ENCODE measurements around the gene AHRR.

DNA sequence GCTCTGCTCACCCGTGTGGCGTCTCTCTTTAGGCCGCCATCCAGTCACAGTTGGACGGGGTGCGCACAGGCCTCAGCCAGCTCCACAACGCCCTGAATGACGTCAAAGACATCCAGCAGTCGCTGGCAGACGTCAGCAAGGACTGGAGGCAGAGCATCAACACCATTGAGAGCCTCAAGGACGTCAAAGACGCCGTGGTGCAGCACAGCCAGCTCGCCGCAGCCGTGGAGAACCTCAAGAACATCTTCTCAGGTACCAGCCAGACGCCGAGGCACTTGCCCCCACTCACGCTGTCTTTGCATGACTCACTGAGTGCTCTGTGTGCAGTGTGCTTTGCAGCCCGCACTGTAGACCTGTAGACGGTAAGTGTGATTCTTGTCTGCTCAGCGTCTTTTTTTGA is 126.0 kb downstream of the AHRR start:
- TF ChIP-seq, protein P1, sequence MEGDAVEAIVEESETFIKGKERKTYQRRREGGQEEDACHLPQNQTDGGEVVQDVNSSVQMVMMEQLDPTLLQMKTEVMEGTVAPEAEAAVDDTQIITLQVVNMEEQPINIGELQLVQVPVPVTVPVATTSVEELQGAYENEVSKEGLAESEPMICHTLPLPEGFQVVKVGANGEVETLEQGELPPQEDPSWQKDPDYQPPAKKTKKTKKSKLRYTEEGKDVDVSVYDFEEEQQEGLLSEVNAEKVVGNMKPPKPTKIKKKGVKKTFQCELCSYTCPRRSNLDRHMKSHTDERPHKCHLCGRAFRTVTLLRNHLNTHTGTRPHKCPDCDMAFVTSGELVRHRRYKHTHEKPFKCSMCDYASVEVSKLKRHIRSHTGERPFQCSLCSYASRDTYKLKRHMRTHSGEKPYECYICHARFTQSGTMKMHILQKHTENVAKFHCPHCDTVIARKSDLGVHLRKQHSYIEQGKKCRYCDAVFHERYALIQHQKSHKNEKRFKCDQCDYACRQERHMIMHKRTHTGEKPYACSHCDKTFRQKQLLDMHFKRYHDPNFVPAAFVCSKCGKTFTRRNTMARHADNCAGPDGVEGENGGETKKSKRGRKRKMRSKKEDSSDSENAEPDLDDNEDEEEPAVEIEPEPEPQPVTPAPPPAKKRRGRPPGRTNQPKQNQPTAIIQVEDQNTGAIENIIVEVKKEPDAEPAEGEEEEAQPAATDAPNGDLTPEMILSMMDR (IDR thresholded peaks at IDR 0.05; ENCODE audit: low read length), result no peak
- no peak for TF ChIP-seq EZH2 (IDR thresholded peaks at IDR 0.05; ENCODE audit: borderline replicate concordance, low read length)
